ENCODE results near the gene AUH. TPM values are rescaled to one million over a fixed set of nuclear protein-coding genes. Genes with fewer than 3 reads are reported as not detected.

AUH gene
- total and polyA plus RNA-seq, 7 donors: 13.1 to 40.9 (median 28.2) TPM

DNA sequence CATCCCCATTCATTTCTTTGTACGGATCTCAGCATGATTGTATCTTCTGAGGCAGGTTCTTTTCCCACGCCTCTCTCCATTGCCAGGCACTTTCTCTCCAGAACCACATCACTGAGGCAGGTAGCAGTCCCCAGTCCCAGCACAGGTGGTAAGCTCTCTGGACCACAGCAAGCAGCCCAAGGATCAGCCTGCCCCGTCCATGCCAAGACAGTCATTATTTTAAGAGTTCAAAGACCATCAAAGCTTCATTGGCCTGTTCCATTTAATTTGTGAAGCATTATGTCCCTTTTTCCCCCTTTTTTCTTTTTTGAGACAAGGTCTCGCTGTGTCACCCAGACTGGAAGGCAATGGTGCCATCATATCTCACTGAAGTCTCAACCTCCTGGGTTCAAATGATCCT lies 171.7 kb downstream of the AUH start:
- Histone ChIP-seq H3K36me3 (no peaks in the 10 kb centered on the region), H3K9me3 (no peaks in the 10 kb centered on the region), H3K27ac (no peak overlapping the region), H3K4me3 (no peak overlapping the region), H3K4me1 (peaks cover 0 to 43% (median 34%) of the 10 kb centered on the region in 4 donors), H3K27me3 (no peaks in the 10 kb centered on the region)
- DNase-seq: no peak
- intact Hi-C loops (cut with DNase I): loop anchor here (5.0 kb wide), 2 partner anchors 73 to 153 kb away; no protein-coding TSS in a partner anchor
- WGBS, 2 donors: 97% methylated on average over 4 of the region's 4 CpGs
- TF ChIP-seq POLR2AphosphoS5 (IDR thresholded peaks at IDR 0.05): no peak
- no peak for TF ChIP-seq POLR2A (IDR thresholded peaks at IDR 0.05)
- TF ChIP-seq CTCF (IDR thresholded peaks at IDR 0.05): no peak
- no peak for TF ChIP-seq EP300 (IDR thresholded peaks at IDR 0.05)

- Histone ChIP-seq H3K27me3 (no peaks in the 10 kb centered on the region), H3K27ac (no peak overlapping the region), H3K4me3 (no peak overlapping the region), H3K36me3 (no peaks in the 10 kb centered on the region), H3K9me3 (no peaks in the 10 kb centered on the region), H3K4me1 (peaks cover 0 to 32% (median 23%) of the 10 kb centered on the region in 4 donors)
- TF ChIP-seq EP300 (IDR thresholded peaks at IDR 0.05): no peak
- TF ChIP-seq POLR2A (IDR thresholded peaks at IDR 0.05): no peak
- TF ChIP-seq POLR2AphosphoS5 (IDR thresholded peaks at IDR 0.05): no peak
- TF ChIP-seq CTCF (IDR thresholded peaks at IDR 0.05): no peak
- intact Hi-C loops (cut with DNase I): loop anchor here (2.0 to 5.0 kb wide), 2 partner anchors 46 to 272 kb away; no protein-coding TSS in a partner anchor
- 95 to 96% methylated on average over 11 of the region's 11 CpGs for WGBS, 2 donors
- no peak for DNase-seq
Observed at GRCh38 chr9:91188719-91189590, 172.8 kb downstream of the AUH start.

DNA sequence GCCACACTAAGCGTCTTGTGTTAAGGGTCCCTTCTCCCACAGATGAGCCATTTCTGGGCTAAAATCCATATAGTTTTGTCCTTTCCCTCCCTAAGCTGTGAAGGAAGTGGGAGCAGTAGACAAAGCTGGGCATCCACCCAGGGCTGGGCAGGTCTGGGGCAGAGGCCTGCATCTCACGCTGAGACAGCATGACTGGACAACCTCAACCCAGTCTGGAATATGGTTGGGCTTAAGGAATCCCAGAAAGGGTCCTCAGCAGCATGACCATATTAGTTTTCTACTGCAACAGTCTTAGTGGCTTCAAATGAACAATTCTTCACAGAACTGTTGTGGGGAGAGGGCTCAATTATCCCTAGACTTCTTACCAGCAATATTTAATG lies 173.8 kb downstream of the AUH start:
- Histone ChIP-seq H3K4me1 (peaks cover 0 to 24% (median 17%) of the 10 kb centered on the region in 4 donors), H3K27me3 (no peaks in the 10 kb centered on the region), H3K27ac (peak overlapping the region; percentile 8 to 57 (median 46)), H3K36me3 (no peaks in the 10 kb centered on the region), H3K9me3 (no peaks in the 10 kb centered on the region), H3K4me3 (no peak overlapping the region)
- DNase-seq: peak; percentile 84
- TF ChIP-seq CTCF (IDR thresholded peaks at IDR 0.05): no peak
- TF ChIP-seq POLR2A (IDR thresholded peaks at IDR 0.05): no peak
- TF ChIP-seq EP300 (IDR thresholded peaks at IDR 0.05): peak in 1 of 4 donors; percentile 24
- peak; percentile 10 to 70 (median 58) for TF ChIP-seq POLR2AphosphoS5 (IDR thresholded peaks at IDR 0.05)
- intact Hi-C loops (cut with DNase I): loop anchor here (2.0 to 5.0 kb wide), 2 partner anchors 45 to 271 kb away; no protein-coding TSS in a partner anchor
- 91 to 92% methylated on average over 2 of the region's 2 CpGs for WGBS, 2 donors

- intact Hi-C loops (cut with DNase I): loop anchor here (5.0 kb wide), 1 partner anchor 270 kb away; no protein-coding TSS in a partner anchor
- no peaks in the 10 kb centered on the region for H3K9me3 ChIP-seq
- 92 to 93% methylated on average over 11 of the region's 11 CpGs for WGBS, 2 donors
- TF ChIP-seq CTCF (IDR thresholded peaks at IDR 0.05): no peak
- TF ChIP-seq POLR2A (IDR thresholded peaks at IDR 0.05): no peak
- TF ChIP-seq EP300 (IDR thresholded peaks at IDR 0.05): no peak
- no peak for TF ChIP-seq POLR2AphosphoS5 (IDR thresholded peaks at IDR 0.05)
- peak overlapping the region; percentile 8 to 57 (median 46) for H3K27ac ChIP-seq
- H3K36me3 ChIP-seq: no peaks in the 10 kb centered on the region
- DNase-seq: no peak
- no peaks in the 10 kb centered on the region for H3K27me3 ChIP-seq
- H3K4me1 ChIP-seq: peaks cover 0 to 20% (median 13%) of the 10 kb centered on the region in 4 donors
- H3K4me3 ChIP-seq: no peak overlapping the region
Observed at GRCh38 chr9:91187311-91187964, 174.3 kb downstream of the AUH start.
